Stomach (tissue), 9 donors: ENCODE data around the gene C22orf39. TPM values are rescaled to one million over a fixed set of nuclear protein-coding genes. Genes with fewer than 3 reads are reported as not detected.

Source experiments
- DNase-seq, 2 donors: peaks; one replicate each; pipeline versions ENCODE4 v3.0.0 to v3.0.0-alpha.2; 2013 to 2019
- H3K27ac ChIP-seq, 5 donors: fragments of 200-600 bp in 4 of 5; sonication (generic) in 4 of 5; one replicate each; pipeline ENCODE4 v1.5.1; 2013 to 2019; ENCODE audit warnings: mild to moderate bottlenecking in 1 of 5, moderate library complexity in 1 of 5
- H3K27me3 ChIP-seq, 3 donors: fragments of 200-600 bp; sonication (generic); one replicate each; pipeline ENCODE4 v1.5.1; 2017 to 2019; ENCODE audit warnings: mixed run types in 1 of 3
- H3K36me3 ChIP-seq, 4 donors: fragments of 200-600 bp; sonication (generic); 1 replicate in 3 of 4; 2 replicates in 1 of 4; pipeline ENCODE4 v1.5.1; 2016 to 2019
- H3K4me1 ChIP-seq, 4 donors: fragments of 200-600 bp; sonication (generic); one replicate each; pipeline ENCODE4 v1.5.1; 2016 to 2019
- H3K4me3 ChIP-seq, 4 donors: fragments of 200-600 bp; sonication (generic) in 3 of 4; one replicate each; pipeline ENCODE4 v1.5.1; 2016 to 2019; ENCODE audit warnings: mild to moderate bottlenecking in 1 of 4
- H3K9me3 ChIP-seq, 4 donors: fragments of 200-600 bp; sonication (generic); one replicate each; pipeline ENCODE4 v1.5.1; 2016 to 2019
- EP300 ChIP-seq: sonication (generic); formaldehyde crosslinking; IDR thresholded peaks from one replicate; pipeline ENCODE4 v1.6.1; 2017; ENCODE audit warnings: antibody characterized with exemption
- POLR2A ChIP-seq, 4 donors: fragments of 450-650 bp; IDR thresholded peaks; one replicate each; pipeline ENCODE4 v1.6.1; 2016; ENCODE audit warnings: antibody characterized with exemption in 4 of 4, control low read depth in 2 of 4, mild to moderate bottlenecking in 1 of 4, moderate library complexity in 1 of 4
- POLR2AphosphoS5 ChIP-seq, 3 donors: sonication (generic); formaldehyde crosslinking; IDR thresholded peaks; one replicate each; pipeline ENCODE4 v1.6.1; 2016; ENCODE audit warnings: antibody characterized with exemption in 3 of 3
- WGBS, 5 donors: extraction: QIAGEN DNeasy Blood & Tissue Kit in 3 of 5; methylation state at CpG; one replicate each; pipeline versions ENCODE4 v1.1.5 to v1.1.7; 2013 to 2018; 5-methylcytosine and 5-hydroxymethylcytosine counted together
- intact Hi-C: fragments of 100-400 bp; cut with DNase I; formaldehyde crosslinking; loops from one replicate; pipeline ENCODE4 v1.15.1; 2023; ENCODE audit warnings: low total_unique reads
- polyA plus RNA-seq, 3 donors: library from polyadenylated mRNA; stranded (reverse); fragments of 200-250 nt; gene quantifications; one replicate each; pipeline ENCODE4 v1.2.3, GENCODE V29; 2013
- total RNA-seq, 5 donors: library from RNA; depleted of rRNA; stranded (reverse); fragments of >200 nt; gene quantifications; one replicate each; pipeline versions ENCODE4 v1.1.0 to v1.2.3, GENCODE V29; 2014 to 2016
- TF ChIP-seq, protein P1 (sequence below), 7 experiments: fragments of 450-650 bp in 4 of 7; fragments of 200-600 bp in 3 of 7; sonication (generic) in 3 of 7; IDR thresholded peaks; one replicate each; pipeline ENCODE4 v1.5.1; 2016 to 2019; ENCODE audit warnings: antibody characterized with exemption in 7 of 7, control low read depth in 2 of 7, mild to moderate bottlenecking in 1 of 7
- donor health status: healthy with polysubstance abuse.
- donor health status: Bipolar disorder and iron deficiency.
- donor health status: healthy.

Gene C22orf39
- total and polyA plus RNA-seq, 8 donors, result 23.6 to 124 (median 41.5) TPM

- peaks cover 95 to 100% (median 100%) of the 10 kb centered on the region in 4 donors for H3K36me3 ChIP-seq
- H3K27ac ChIP-seq, result no peak overlapping the region
- H3K4me3 ChIP-seq, result no peak overlapping the region
- 91 to 97% (median 95%) methylated on average over 7 of the region's 7 CpGs for whole genome bisulfite sequencing, 5 donors
- H3K9me3 ChIP-seq, result no peaks in the 10 kb centered on the region
- intact Hi-C loops, result no loop called here
- H3K4me1 ChIP-seq, result no peaks in the 10 kb centered on the region
- H3K27me3 ChIP-seq, result no peaks in the 10 kb centered on the region
- no peak for DNase-seq
- TF ChIP-seq EP300 (no peak), POLR2A (IDR thresholded peaks at IDR 0.05) (no peak), POLR2AphosphoS5 (IDR thresholded peaks at IDR 0.05) (no peak)
- TF ChIP-seq, protein P1, sequence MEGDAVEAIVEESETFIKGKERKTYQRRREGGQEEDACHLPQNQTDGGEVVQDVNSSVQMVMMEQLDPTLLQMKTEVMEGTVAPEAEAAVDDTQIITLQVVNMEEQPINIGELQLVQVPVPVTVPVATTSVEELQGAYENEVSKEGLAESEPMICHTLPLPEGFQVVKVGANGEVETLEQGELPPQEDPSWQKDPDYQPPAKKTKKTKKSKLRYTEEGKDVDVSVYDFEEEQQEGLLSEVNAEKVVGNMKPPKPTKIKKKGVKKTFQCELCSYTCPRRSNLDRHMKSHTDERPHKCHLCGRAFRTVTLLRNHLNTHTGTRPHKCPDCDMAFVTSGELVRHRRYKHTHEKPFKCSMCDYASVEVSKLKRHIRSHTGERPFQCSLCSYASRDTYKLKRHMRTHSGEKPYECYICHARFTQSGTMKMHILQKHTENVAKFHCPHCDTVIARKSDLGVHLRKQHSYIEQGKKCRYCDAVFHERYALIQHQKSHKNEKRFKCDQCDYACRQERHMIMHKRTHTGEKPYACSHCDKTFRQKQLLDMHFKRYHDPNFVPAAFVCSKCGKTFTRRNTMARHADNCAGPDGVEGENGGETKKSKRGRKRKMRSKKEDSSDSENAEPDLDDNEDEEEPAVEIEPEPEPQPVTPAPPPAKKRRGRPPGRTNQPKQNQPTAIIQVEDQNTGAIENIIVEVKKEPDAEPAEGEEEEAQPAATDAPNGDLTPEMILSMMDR (IDR thresholded peaks at IDR 0.05), result no peak
Measured at GRCh38 chr22:19469421-19469820, 21.9 kb upstream of the C22orf39 start.

- no peak for DNase-seq
- WGBS, 5 donors, result 80 to 95% (median 90%) methylated on average over 6 of the region's 6 CpGs
- Histone ChIP-seq H3K27ac (no peak overlapping the region), H3K4me3 (no peak overlapping the region), H3K4me1 (no peaks in the 10 kb centered on the region), H3K27me3 (no peaks in the 10 kb centered on the region), H3K36me3 (peaks cover 97 to 100% (median 100%) of the 10 kb centered on the region in 4 donors), H3K9me3 (no peaks in the 10 kb centered on the region)
- intact Hi-C loops, result no loop called here
- TF ChIP-seq POLR2A (IDR thresholded peaks at IDR 0.05), result no peak
- TF ChIP-seq EP300, result no peak
- TF ChIP-seq, protein P1 (IDR thresholded peaks at IDR 0.05), result no peak
- TF ChIP-seq POLR2AphosphoS5 (IDR thresholded peaks at IDR 0.05), result no peak
Measured at GRCh38 chr22:19467912-19468311, 20.4 kb upstream of the C22orf39 start.

DNA sequence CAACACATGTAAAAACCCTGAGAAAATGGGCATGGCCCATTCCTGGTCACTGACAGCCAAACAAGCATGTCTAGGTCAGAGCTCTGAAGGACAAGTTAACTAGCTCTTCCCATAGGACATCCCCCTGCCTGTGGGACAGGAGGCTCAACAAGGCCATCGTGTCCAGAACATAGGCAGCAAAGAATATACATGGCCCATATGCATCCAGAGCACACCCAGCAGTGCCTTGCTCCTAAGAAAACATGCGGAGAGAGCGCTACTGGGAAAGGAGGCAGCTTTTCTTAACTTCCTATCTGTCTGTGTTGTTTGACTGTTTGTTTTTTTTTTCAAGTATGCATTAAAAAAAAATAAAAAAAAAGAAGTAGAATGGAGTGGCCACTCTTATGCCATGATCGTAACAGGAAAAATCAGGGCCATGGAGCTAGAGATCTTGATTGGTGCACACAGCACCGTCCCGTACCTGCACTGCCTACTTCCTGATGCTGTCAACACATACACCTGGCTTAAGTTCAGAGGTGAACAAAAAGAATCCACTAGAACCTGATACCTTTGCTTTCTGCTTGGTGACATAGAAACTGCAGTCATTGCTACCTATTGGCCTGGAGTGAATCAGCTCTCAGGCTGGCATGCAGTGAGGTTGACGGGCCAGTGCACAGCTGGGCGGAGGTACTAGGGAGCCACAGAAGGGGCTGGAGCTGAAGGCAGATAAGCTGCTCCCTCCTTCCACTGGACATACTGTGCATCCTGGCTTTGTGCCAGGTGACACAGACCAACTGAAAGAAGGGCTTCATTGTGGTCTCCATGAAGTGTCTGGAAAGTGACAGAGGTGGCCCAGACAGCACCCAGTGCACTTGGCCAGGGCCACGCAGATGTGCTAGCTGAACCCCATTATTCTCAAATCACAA is 19.6 kb upstream of the C22orf39 start:
- 94 to 95% (median 94%) methylated on average over 9 of the region's 9 CpGs for WGBS, 5 donors
- Histone ChIP-seq H3K27ac (no peak overlapping the region), H3K4me1 (no peaks in the 10 kb centered on the region), H3K36me3 (peaks cover 95 to 100% (median 100%) of the 10 kb centered on the region in 4 donors), H3K9me3 (no peaks in the 10 kb centered on the region), H3K4me3 (no peak overlapping the region), H3K27me3 (no peaks in the 10 kb centered on the region)
- no peak for DNase-seq
- intact Hi-C loops, result no loop called here
- no peak for TF ChIP-seq POLR2AphosphoS5 (IDR thresholded peaks at IDR 0.05)
- TF ChIP-seq, protein P1 (IDR thresholded peaks at IDR 0.05), result no peak
- TF ChIP-seq EP300, result no peak
- no peak for TF ChIP-seq POLR2A (IDR thresholded peaks at IDR 0.05)

DNA sequence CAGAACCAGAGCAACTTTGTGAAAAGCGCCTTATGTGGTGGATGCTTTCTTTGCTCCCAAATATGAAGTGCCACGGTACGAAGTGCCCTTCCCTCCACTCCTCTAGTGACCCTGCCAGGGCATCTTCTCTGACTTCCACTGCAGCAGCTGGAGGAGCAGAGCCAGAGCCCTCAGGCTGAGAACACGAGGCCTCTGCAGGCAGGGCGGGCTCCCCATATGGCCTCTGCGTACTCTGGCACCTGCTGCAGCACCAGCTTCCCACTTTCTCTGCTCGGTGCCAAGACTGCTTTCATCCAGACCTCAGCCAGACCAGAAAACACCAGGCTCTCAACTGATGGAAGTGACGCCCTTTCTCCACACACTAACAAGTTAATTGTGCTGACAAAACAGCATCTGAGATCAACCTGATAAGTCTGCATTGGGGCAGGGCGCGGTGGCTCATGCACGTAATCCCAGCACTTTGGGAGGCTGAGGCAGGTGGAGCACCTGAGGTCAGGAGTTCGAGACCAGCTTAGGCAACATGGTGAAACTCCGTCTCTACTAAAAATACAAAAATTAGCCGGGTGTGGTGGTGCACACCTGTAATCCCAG is 18.7 kb upstream of the C22orf39 start:
- Histone ChIP-seq H3K9me3 (no peaks in the 10 kb centered on the region), H3K36me3 (peaks cover 94 to 100% (median 99%) of the 10 kb centered on the region in 4 donors), H3K4me3 (no peak overlapping the region), H3K4me1 (no peaks in the 10 kb centered on the region), H3K27ac (no peak overlapping the region), H3K27me3 (no peaks in the 10 kb centered on the region)
- DNase-seq, result no peak
- TF ChIP-seq EP300 (no peak), POLR2A (IDR thresholded peaks at IDR 0.05) (no peak), POLR2AphosphoS5 (IDR thresholded peaks at IDR 0.05) (no peak)
- TF ChIP-seq, protein P1 (IDR thresholded peaks at IDR 0.05), result no peak
- intact Hi-C loops, result no loop called here
- WGBS, 5 donors, result 76 to 89% (median 81%) methylated on average over 11 to 14 of the region's 14 CpGs
